GM23338 (cell line): Measurements from ENCODE around the gene DAPK2.

Source experiments
- EZH2 ChIP-seq: fragments of 200-600 bp; sonication (generic); IDR thresholded peaks from one replicate; pipeline ENCODE4 v1.8.0; 2017; ENCODE audit warnings: antibody characterized with exemption, mild to moderate bottlenecking, low read depth; ENCODE audit not compliant: unreplicated experiment
- NANOG ChIP-seq: IDR thresholded peaks from 2 replicates; pipeline ENCODE4 v1.6.1; 2016; ENCODE audit warnings: antibody characterized with exemption, borderline replicate concordance
- POLR2AphosphoS5 ChIP-seq: IDR thresholded peaks from 2 replicates; pipeline ENCODE4 v1.6.1; 2016; ENCODE audit warnings: antibody characterized with exemption, low read depth
- TF ChIP-seq, protein P1 (sequence below), 2 experiments: fragments of 200-600 bp in 1 of 2; sonication (generic) in 1 of 2; conservative IDR thresholded peaks; 2 replicates each; pipeline versions ENCODE4 v1.5.1 to v1.6.1; 2016 to 2017; ENCODE audit warnings: antibody characterized with exemption in 2 of 2, low read depth in 2 of 2, mild to moderate bottlenecking in 2 of 2, moderate library complexity in 1 of 2
- TF ChIP-seq, protein P2 (sequence below): IDR thresholded peaks from 2 replicates; pipeline ENCODE4 v1.6.1; 2016; ENCODE audit warnings: antibody characterized with exemption
- TF ChIP-seq, protein P3 (sequence below): IDR thresholded peaks from one replicate; pipeline ENCODE4 v1.6.1; 2018; ENCODE audit warnings: antibody characterized with exemption; ENCODE audit not compliant: unreplicated experiment

DNA sequence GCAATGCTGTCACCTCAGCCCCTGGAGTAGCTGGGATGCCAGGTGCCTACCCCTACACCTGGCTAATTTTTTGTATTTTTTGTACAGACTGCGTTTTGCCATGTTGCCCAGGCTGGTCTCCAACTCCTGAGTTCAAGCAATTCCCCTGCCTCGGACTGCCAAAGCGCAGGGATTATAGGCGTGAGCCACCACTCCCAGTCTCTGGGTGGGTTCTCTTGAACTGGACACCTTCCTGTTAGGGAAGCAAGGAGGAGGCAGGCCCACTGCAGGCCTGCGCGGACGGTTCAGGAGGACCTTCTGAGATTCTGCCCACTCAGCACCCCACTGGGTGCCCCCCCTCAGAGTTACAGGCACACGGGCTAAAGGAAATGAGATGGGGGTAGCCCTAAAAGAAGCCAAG, 138.8 kb downstream of the DAPK2 start:
- TF ChIP-seq POLR2AphosphoS5 (no peak), EZH2 (no peak), NANOG (no peak)
- TF ChIP-seq, protein P1, sequence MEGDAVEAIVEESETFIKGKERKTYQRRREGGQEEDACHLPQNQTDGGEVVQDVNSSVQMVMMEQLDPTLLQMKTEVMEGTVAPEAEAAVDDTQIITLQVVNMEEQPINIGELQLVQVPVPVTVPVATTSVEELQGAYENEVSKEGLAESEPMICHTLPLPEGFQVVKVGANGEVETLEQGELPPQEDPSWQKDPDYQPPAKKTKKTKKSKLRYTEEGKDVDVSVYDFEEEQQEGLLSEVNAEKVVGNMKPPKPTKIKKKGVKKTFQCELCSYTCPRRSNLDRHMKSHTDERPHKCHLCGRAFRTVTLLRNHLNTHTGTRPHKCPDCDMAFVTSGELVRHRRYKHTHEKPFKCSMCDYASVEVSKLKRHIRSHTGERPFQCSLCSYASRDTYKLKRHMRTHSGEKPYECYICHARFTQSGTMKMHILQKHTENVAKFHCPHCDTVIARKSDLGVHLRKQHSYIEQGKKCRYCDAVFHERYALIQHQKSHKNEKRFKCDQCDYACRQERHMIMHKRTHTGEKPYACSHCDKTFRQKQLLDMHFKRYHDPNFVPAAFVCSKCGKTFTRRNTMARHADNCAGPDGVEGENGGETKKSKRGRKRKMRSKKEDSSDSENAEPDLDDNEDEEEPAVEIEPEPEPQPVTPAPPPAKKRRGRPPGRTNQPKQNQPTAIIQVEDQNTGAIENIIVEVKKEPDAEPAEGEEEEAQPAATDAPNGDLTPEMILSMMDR (conservative IDR thresholded peaks at IDR 0.05; ENCODE audit: low read depth in 2 of 2): no peak
- TF ChIP-seq, protein P2, sequence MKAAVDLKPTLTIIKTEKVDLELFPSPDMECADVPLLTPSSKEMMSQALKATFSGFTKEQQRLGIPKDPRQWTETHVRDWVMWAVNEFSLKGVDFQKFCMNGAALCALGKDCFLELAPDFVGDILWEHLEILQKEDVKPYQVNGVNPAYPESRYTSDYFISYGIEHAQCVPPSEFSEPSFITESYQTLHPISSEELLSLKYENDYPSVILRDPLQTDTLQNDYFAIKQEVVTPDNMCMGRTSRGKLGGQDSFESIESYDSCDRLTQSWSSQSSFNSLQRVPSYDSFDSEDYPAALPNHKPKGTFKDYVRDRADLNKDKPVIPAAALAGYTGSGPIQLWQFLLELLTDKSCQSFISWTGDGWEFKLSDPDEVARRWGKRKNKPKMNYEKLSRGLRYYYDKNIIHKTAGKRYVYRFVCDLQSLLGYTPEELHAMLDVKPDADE: no peak
- TF ChIP-seq, protein P3, sequence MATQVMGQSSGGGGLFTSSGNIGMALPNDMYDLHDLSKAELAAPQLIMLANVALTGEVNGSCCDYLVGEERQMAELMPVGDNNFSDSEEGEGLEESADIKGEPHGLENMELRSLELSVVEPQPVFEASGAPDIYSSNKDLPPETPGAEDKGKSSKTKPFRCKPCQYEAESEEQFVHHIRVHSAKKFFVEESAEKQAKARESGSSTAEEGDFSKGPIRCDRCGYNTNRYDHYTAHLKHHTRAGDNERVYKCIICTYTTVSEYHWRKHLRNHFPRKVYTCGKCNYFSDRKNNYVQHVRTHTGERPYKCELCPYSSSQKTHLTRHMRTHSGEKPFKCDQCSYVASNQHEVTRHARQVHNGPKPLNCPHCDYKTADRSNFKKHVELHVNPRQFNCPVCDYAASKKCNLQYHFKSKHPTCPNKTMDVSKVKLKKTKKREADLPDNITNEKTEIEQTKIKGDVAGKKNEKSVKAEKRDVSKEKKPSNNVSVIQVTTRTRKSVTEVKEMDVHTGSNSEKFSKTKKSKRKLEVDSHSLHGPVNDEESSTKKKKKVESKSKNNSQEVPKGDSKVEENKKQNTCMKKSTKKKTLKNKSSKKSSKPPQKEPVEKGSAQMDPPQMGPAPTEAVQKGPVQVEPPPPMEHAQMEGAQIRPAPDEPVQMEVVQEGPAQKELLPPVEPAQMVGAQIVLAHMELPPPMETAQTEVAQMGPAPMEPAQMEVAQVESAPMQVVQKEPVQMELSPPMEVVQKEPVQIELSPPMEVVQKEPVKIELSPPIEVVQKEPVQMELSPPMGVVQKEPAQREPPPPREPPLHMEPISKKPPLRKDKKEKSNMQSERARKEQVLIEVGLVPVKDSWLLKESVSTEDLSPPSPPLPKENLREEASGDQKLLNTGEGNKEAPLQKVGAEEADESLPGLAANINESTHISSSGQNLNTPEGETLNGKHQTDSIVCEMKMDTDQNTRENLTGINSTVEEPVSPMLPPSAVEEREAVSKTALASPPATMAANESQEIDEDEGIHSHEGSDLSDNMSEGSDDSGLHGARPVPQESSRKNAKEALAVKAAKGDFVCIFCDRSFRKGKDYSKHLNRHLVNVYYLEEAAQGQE: no peak
